ENCODE results near the gene ZNF486.
"Not testable (repeated sequence)": the region's sequence is repeated elsewhere in the genome, so short reads cannot be mapped to it uniquely, and the experiment has no call there.

The ZNF486 gene

DNA sequence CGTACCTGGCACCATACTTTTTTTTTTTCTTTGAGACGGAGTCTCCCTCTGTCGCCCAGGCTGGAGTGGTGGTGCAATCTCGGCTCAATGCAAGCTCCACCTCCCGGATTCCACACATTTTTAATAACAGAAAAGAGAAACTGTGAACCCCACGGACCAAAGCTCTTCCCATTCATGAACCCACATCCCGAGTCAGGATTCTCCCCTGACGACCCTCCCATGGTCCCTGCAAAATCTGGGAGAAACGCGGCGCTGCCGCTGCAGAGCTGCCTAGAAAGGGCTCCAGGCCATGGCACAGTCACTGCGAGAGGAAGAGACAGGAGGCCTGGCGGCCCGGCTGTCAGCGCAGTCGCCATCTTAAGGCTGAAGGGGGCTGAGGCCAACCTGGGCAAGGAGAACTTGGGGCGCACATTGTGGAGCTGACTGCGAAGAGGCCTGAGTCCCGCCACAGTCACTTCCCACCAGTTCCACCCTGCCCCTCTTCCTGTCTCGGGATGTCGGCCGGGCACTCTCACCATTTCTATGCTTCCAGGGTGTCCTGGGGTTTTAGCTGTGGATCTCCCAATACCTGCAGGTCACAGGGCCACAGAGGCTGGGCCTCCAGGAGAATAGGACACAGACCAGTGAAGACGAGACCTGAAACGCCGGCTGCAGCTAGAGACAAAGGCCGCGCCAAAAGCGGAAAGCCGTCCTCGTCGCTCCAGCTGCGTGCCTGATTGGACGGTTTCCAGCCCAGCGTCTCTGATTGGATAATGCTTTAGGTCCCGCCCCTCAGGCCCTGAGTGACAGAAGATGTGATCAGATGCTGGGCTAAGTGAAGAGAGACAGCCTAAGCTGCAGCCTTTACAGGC is 71.0 kb downstream of the ZNF486 start:
- DNase-seq: peak; percentile 17 to 50

DNA sequence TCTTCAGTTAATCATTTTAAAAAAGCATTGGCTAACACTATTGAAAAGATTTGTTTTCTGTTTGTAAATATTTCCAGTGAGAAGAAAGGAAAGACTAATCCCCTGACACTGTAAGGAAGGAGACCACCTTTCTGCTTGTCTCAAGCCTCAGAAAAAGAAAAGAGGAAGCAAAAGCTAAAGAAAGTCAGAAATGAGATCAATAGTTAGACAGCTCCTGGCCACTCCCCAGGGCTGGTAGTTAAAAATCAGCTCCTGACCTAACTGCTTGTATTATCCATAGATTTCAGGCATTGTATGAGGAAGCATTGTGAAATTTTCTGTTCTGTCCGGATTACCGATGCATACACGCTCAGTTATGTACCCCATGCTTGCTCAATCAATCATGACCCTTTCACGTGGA is 76.6 kb downstream of the ZNF486 start:
- DNase-seq: no peak

DNA sequence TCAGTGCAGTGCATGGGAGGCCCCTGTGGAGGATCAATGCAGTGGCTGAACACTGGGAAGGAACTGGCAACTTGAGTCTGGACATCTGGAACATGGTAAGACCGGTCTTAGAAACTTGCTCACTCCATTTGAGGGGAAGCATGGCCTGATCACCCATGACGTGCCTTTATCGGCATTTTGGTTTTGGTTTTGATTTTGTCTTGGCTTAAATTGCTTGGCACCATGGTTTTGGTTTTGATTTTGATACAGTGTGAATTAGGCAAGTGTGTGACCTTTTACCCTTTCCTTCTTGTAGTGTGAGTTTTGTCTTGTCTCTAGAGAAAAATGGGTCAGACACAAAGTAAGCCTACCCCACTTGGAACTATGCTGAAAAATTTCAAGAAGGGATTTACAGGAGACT is 77.3 kb downstream of the ZNF486 start:
- no peak for DNase-seq

DNA sequence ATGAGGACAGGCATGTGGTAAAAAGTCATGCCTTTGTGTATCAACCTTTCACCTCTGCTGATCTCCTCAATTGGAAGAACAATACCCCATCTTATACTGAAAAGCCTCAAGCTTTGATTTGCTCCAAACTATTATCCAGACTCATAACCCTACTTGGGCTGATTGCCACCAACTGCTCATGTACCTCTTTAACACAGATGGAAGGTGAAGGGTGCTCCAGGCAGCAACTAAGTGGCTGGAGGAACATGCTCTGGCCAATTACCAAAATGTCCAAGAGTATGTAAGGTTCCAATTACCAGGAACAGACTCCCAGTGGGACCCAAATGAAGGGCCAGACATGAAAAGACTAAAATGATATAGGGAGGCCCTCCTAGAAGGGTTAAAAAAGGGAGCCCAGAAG is 78.3 kb downstream of the ZNF486 start:
- no peak for DNase-seq

DNA sequence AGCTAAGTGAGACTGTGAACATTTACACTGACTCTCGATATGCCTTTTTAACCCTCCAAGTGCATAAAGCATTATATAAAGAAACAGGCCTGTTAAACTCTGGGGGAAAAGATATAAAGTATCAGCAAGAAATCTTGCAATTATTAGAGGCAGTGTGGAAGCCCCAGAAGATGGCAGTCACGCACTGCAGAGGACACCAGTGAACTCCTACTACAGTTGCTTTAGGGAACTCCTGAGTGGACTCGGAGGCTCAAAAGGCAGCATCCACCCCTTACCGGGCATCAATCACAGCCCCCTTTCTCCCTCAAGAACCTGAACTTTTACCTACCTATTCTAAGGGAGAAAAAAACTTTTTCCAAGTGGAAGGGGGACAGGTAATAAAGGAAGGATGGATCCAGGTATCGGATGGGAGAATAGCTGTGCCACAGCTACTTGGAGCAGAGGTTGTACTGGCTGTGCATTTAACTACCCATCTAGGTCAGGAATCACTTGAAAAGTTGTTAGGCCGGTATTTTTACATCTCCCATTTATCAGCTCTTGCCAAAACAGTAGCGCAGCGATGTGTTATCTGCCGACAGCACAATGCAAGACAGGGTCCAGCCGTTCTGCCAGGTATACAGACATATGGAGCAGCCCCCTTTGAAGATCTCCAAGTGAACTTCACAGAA is 80.1 kb downstream of the ZNF486 start:
- peak in 1 of 2 experiments; percentile 3 for DNase-seq

DNA sequence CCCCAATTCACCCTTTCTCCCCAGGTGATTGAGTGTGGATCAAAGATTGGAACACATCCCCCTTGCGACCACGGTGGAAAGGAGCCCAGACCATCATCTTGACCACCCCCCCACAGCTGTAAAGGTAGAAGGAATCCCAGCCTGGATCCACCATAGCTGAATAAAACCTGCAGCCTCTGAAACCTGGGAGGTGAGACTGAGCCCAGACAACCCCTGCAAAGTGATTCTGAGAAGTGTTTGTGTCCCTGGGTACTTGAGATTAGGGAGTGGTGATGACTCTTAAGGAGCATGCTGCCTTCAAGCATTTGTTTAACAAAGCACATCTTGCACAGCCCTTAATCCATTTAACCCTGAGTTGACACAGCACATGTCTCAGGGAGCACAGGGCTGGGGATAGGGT is 81.2 kb downstream of the ZNF486 start:
- DNase-seq: not testable (repeated sequence)
